Heart right ventricle (tissue), 16 donors: ENCODE measurements around the gene ETV2. TPM values are rescaled to one million over a fixed set of nuclear protein-coding genes. Genes with fewer than 3 reads are reported as not detected.
"Not testable (repeated sequence)": the region's sequence is repeated elsewhere in the genome, so short reads cannot be mapped to it uniquely, and the experiment has no call there.

Experiments
- ATAC-seq, 8 donors: fragments of 200-7000 bp; cut with Tn5 transposase; one replicate each; pipeline ENCODE4 v1.9.1; 2020; ENCODE audit warnings: mild to moderate bottlenecking in 8 of 8, moderate library complexity in 8 of 8, moderate number of reproducible peaks in 1 of 8
- DNase-seq, 2 donors: peaks; one replicate each; pipeline ENCODE4 v3.0.0-alpha.2; 2020
- H3K27ac ChIP-seq, 10 donors: fragments of 200-600 bp; sonication (generic) in 2 of 10; one replicate each; pipeline versions ENCODE4 v1.5.0 to v1.8.0; 2020 to 2022; ENCODE audit warnings: mild to moderate bottlenecking in 3 of 10
- H3K27me3 ChIP-seq, 7 donors: fragments of 200-600 bp; one replicate each; pipeline ENCODE4 v1.8.0; 2021 to 2022; ENCODE audit warnings: mild to moderate bottlenecking in 2 of 7
- H3K36me3 ChIP-seq, 9 donors: fragments of 200-600 bp; sonication (generic) in 1 of 9; one replicate each; pipeline versions ENCODE4 v1.5.0 to v1.8.0; 2020 to 2022; ENCODE audit warnings: mild to moderate bottlenecking in 2 of 9
- H3K4me1 ChIP-seq, 9 donors: fragments of 200-600 bp; sonication (generic) in 1 of 9; one replicate each; pipeline versions ENCODE4 v1.5.0 to v1.8.0; 2020 to 2022; ENCODE audit warnings: mild to moderate bottlenecking in 4 of 9
- H3K4me3 ChIP-seq, 10 donors: fragments of 200-600 bp; sonication (generic) in 2 of 10; one replicate each; pipeline versions ENCODE4 v1.5.0 to v1.8.0; 2020 to 2022; ENCODE audit warnings: mild to moderate bottlenecking in 7 of 10, moderate library complexity in 2 of 10
- H3K9me3 ChIP-seq, 11 donors: fragments of 200-600 bp in 10 of 11; sonication (generic) in 2 of 11; one replicate each; pipeline versions ENCODE4 v1.5.0 to v1.8.0; 2013 to 2022; ENCODE audit warnings: mild to moderate bottlenecking in 2 of 11, control low read depth in 1 of 11, moderate library complexity in 1 of 11
- CTCF ChIP-seq, 9 donors: fragments of 200-600 bp; sonication (generic) in 2 of 9; IDR thresholded peaks; one replicate each; pipeline versions ENCODE4 v1.5.0 to v1.8.0; 2021 to 2022; ENCODE audit warnings: antibody characterized with exemption in 9 of 9, mild to moderate bottlenecking in 5 of 9, moderate library complexity in 1 of 9
- WGBS, 2 donors: extraction: QIAGEN DNeasy Blood & Tissue Kit; methylation state at CpG; one replicate each; pipeline ENCODE4 v1.1.7; 2013; ENCODE audit warnings: inconsistent platforms in 1 of 2; 5-methylcytosine and 5-hydroxymethylcytosine counted together
- intact Hi-C, 10 donors: fragments of 100-400 bp; cut with DNase I; formaldehyde crosslinking; loops; one replicate each; pipeline versions ENCODE4 v1.11.1 to v1.14.2; 2022
- polyA plus RNA-seq, 2 donors: library from polyadenylated mRNA; stranded (reverse); fragments of 200-250 nt; gene quantifications; one replicate each; pipeline ENCODE4 v1.2.3, GENCODE V29; 2013
- total RNA-seq, 10 donors: library from RNA; stranded (reverse); fragmentation: NEBNext Ultra II Directional in 3 of 10; extraction: Animal tissue kit (Norgen Biotek cat#: 25700) in 3 of 10; gene quantifications; one replicate each; pipeline versions ENCODE4 v1.2.1 to v1.2.4, GENCODE V29; 2021 to 2023
- donor health status: Arrhythmogenic right ventricular cardiomyopathy.
- donor health status: ischemic (EF 13 %, LVEDD 7.1; RV severe dilation, severe dysfunction).
- donor health status: healthy with polysubstance abuse.
- donor health status: DM: no; HTN: yes; CAD: no.
- donor health status: DM: no; HTN: no; CAD: no.
- donor health status: ischemic (EF 25% LVEDD 6.9; RV normal size, moderate dysfunction).
- donor health status: ischemic (EF 25% LVEDD 5.7; RV mildly dilated, moderate dysfunction).
- donor health status: healthy.
- donor health status: DM: yes; HTN: yes; CAD: no.
- donor health status: Ischemic cardiomyopathy.
- donor health status: ischemic (EF 35%, LVEDD 5.7; RV mildly dilated, moderate dysfunction).
- donor health status: nonischemic (EF 11% LVEDD 7.7; RV severe dilation, severe dysfunction).
- donor health status: DM: yes; HTN: yes; CAD: no.
- donor health status: PGD.
- donor health status: ischemic (EF 29% LVEDD 5.4; RV normal size, mild dysfunction).
- donor health status: nonischemic (EF 23%, LVEDD 6.1; RV moderate dilation, normal function).

Gene ETV2
- total and polyA plus RNA-seq, 12 donors, result 0.26 to 1.5 (median 0.41) TPM; not detected in 6

- TF ChIP-seq CTCF (IDR thresholded peaks at IDR 0.05), result no peak
- no peak overlapping the region for H3K27ac ChIP-seq
- no peaks in the 10 kb centered on the region for H3K9me3 ChIP-seq
- no peak for ATAC-seq
- intact Hi-C loops, result no loop called here
- 73 to 78% methylated on average over 15 of the region's 15 CpGs for whole genome bisulfite sequencing, 2 donors
- H3K4me1 ChIP-seq, result peaks cover 0 to 9% (median 0%) of the 10 kb centered on the region in 9 donors
- no peak overlapping the region for H3K4me3 ChIP-seq
- H3K27me3 ChIP-seq, result peaks cover 0 to 62% (median 55%) of the 10 kb centered on the region in 7 donors
- DNase-seq, result no peak
- H3K36me3 ChIP-seq, result no peaks in the 10 kb centered on the region
Measured at GRCh38 chr19:35675589-35676140, 34.1 kb downstream of the ETV2 start.

- intact Hi-C loops, result loop anchor here in 4 of 10 donors (5.0 to 10.0 kb wide), 3 partner anchors 125 to 242 kb away; partner anchors contain the start of gene PRODH2 (in 2 of the 4)
- H3K36me3 ChIP-seq, result no peaks in the 10 kb centered on the region
- DNase-seq (no peak), ATAC-seq (no peak)
- no peaks in the 10 kb centered on the region for H3K9me3 ChIP-seq
- TF ChIP-seq CTCF (IDR thresholded peaks at IDR 0.05), result no peak
- WGBS, 2 donors, result 40 to 59% methylated on average over 4 of the region's 4 CpGs
- no peak overlapping the region for H3K27ac ChIP-seq
- H3K27me3 ChIP-seq, result peaks cover 0 to 12% (median 0%) of the 10 kb centered on the region in 7 donors
- H3K4me3 ChIP-seq, result no peak overlapping the region
- H3K4me1 ChIP-seq, result peaks cover 0 to 4% (median 0%) of the 10 kb centered on the region in 9 donors
Measured at GRCh38 chr19:35689836-35690235, 48.3 kb downstream of the ETV2 start.

- not testable (repeated sequence) for DNase-seq, H3K36me3 ChIP-seq, H3K4me1 ChIP-seq, H3K4me3 ChIP-seq, H3K9me3 ChIP-seq, ATAC-seq, H3K27ac ChIP-seq
- intact Hi-C loops, result loop anchor here in 4 of 10 donors (5.0 to 10.0 kb wide), 3 partner anchors 124 to 241 kb away; partner anchors contain the start of gene PRODH2 (in 2 of the 4)
- H3K27me3 ChIP-seq, result peaks cover 0 to 12% (median 0%) of the 10 kb centered on the region in 7 donors
- WGBS, 2 donors, result 93 to 94% methylated on average over 30 to 37 of the region's 37 CpGs
Measured at GRCh38 chr19:35691106-35691505, 49.6 kb downstream of the ETV2 start.

- intact Hi-C loops, result loop anchor here in 5 of 10 donors (2.0 to 10.0 kb wide), 4 partner anchors 123 to 240 kb away; partner anchors contain the start of gene PRODH2 (in 2 of the 5)
- Histone ChIP-seq H3K9me3 (no peaks in the 10 kb centered on the region), H3K27ac (no peak overlapping the region), H3K27me3 (peaks cover 0 to 12% (median 0%) of the 10 kb centered on the region in 7 donors), H3K4me3 (no peak overlapping the region), H3K4me1 (peaks cover 0 to 4% (median 0%) of the 10 kb centered on the region in 9 donors), H3K36me3 (no peaks in the 10 kb centered on the region)
- no peak for DNase-seq
- ATAC-seq, result no peak
- no peak for TF ChIP-seq CTCF (IDR thresholded peaks at IDR 0.05)
- 78 to 87% methylated on average over 11 of the region's 11 CpGs for WGBS, 2 donors
Measured at GRCh38 chr19:35692010-35692409, 50.5 kb downstream of the ETV2 start.

GRCh38 chr19:35693422-35693821 lies 51.9 kb downstream of the ETV2 start:
- TF ChIP-seq CTCF (IDR thresholded peaks at IDR 0.05), result no peak
- intact Hi-C loops, result loop anchor here in 7 of 10 donors (1.0 to 10.0 kb wide), 6 partner anchors 23 to 239 kb away; partner anchors contain the start of gene PRODH2 (in 2 of the 7)
- peaks cover 0 to 9% (median 0%) of the 10 kb centered on the region in 7 donors for H3K27me3 ChIP-seq
- H3K4me1 ChIP-seq, result peaks cover 0 to 4% (median 0%) of the 10 kb centered on the region in 9 donors
- ATAC-seq (peak in 6 of 8 donors; percentile 12 to 66 (median 20)), DNase-seq (no peak)
- H3K27ac ChIP-seq, result no peak overlapping the region
- H3K36me3 ChIP-seq, result no peaks in the 10 kb centered on the region
- no peaks in the 10 kb centered on the region for H3K9me3 ChIP-seq
- H3K4me3 ChIP-seq, result no peak overlapping the region
- 15 to 17% methylated on average over 8 of the region's 8 CpGs for WGBS, 2 donors
